Stimulated activated CD8-positive, alpha-beta memory T cell treated with anti-CD3 and anti-CD28 coated beads, Interleukin-15, amount 100 ng/mL, for 24 hours (primary cell): ENCODE measurements around the gene PCSK1.

Source experiments
- DNase-seq: peaks from one replicate; pipeline ENCODE4 v3.0.0-alpha.2; 2020; ENCODE audit warnings: low read depth

The PCSK1 gene

GRCh38 chr5:96433066-96433447 lies at the start of gene PCSK1:
Gene PCSK1 (minus strand): TSS chr5:96433248. CDS start chr5:96433042, 206 bp downstream.
- DNase-seq, result no peak

GRCh38 chr5:96481867-96482266 lies 48.8 kb upstream of the PCSK1 start:
- no peak for DNase-seq

- no peak for DNase-seq
Observed at GRCh38 chr5:96481009-96481786, 48.1 kb upstream of the PCSK1 start.

- DNase-seq, result no peak
Observed at GRCh38 chr5:96478983-96479382, 45.9 kb upstream of the PCSK1 start.

DNA sequence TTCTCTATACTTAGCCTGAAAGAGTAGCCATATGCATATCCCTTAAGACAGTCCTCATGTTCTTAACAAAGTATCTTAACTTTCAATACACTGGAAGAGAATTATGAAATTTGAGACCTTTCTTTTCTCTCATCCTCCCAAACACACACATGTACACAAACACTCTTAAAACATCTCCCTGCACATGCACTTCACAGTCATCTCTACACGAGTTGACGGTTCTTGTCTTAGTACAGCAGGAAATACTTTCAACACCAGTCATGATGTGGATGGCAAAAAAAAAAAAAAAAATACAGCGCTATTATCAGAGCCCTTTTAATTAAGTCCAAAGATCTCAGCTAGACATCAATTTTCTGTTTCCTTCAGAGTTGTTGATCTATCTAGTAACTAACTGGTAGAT lies 43.6 kb upstream of the PCSK1 start:
- DNase-seq, result no peak

DNA sequence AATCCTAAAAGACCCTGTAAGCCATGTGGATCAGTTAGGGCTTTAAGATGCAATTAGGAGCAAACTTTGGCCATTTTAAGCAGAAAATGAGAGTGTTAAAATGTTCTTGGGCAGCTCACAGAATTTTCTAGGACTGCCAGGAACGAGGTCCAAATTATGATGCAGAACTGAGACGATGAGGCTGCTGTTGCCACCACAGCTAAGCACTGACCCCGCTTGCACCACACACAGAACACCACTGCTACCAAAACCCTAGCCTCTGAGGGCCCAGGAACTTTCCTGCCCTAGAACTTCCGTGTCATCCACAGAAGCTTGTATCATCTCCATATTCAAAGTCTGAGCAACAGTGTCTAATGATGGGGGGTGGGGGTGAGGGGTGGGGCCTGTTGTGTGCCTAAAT lies 41.0 kb upstream of the PCSK1 start:
- DNase-seq, result no peak

DNA sequence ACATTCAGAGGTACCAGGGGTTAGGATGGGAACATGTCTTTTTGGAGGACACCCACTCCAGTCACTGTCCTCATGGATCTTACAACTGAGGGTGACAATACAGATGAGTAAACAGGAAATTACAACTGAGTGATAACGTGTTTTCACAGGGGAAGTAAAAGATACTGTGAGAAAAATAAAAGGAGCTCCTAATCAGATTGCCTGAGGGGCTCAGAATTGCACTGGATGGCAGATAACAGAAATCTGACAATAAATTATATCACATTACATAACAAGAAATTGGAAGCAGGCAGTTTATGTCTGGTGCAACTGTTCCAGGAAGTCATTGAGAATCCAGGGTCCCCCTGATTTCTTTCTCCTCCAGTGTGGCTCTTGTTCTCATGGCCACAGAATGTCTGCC lies 40.1 kb upstream of the PCSK1 start:
- DNase-seq, result no peak

DNA sequence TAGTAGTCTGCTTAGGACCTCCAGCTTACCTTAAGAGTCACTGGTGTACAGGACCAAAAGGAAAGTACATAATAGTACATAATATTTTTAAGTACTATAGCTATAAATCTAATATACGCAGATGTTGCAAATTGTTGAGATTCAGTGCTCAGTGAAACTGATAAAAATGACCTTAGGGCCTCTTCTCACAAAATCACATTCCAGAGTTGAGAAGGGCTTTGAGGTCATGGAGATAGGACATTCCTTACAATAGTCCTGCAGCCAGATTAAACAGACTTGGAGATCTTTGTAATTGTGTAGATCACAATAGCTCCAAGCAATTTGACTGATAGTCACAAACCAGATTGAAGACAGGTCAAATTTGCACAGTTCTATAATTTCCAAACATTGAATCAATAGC lies 37.7 kb upstream of the PCSK1 start:
- no peak for DNase-seq

GRCh38 chr5:96468956-96469355 lies 35.9 kb upstream of the PCSK1 start:
- DNase-seq, result no peak

DNA sequence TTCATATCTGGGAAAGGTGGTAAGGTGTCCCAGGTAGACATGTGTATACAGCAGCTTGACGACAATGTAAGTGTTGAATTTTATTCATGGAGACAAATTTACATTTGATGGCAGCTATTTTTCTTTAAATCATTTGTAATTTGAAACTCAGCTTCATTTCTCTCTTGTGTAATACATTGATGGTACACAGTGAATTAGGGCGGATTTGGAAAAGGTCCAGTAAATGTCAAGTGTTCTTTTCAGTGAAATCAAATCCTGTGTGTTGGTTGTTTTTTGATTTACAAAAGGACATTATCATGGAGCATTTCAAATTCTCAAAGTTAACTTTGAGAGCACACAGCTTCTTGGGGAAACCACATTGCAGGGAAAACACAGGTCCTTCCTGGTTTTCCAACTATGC lies 30.0 kb upstream of the PCSK1 start:
- DNase-seq, result no peak

- DNase-seq, result no peak
Observed at GRCh38 chr5:96459313-96460121, 26.5 kb upstream of the PCSK1 start.

GRCh38 chr5:96458176-96458575 lies 25.1 kb upstream of the PCSK1 start:
- no peak for DNase-seq

DNA sequence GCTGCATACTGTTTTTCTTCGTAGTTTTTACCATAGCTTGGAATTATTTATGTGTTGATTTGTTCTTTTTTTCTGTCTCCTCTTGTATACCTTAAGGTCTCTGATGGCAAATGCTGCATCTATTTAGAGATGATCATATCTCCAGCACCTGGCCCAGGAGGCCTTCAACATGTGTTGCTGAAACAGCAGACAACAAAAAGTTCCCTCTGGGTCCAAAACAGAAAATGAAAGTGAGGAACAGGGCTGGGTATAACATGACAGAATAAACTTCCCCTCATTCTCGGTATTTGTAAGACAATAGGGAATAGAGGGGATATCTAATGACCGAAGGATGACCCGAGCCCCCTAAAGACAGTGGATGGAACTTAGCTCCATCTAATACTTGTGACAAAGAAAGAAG lies 22.7 kb upstream of the PCSK1 start:
- no peak for DNase-seq

DNA sequence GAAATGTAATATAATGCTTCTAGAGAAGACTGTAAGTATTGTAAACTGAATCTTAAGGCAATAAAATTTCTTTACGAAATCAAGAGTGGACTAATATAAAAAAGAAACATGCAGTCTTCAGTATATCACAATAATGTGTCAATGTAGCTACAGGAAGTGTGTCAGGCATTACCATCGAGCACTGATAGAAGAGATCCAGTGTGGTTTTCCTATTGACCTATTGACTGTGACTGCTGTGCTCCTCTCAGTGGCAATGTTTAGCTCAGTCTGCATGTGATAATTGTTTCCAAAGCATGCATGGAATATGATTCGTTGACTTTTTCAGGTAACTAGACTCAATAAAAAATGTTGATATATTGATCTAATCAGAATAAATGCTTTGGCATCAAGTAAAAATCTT lies 20.3 kb upstream of the PCSK1 start:
- no peak for DNase-seq

- no peak for DNase-seq
Observed at GRCh38 chr5:96447949-96448348, 14.9 kb upstream of the PCSK1 start.

DNA sequence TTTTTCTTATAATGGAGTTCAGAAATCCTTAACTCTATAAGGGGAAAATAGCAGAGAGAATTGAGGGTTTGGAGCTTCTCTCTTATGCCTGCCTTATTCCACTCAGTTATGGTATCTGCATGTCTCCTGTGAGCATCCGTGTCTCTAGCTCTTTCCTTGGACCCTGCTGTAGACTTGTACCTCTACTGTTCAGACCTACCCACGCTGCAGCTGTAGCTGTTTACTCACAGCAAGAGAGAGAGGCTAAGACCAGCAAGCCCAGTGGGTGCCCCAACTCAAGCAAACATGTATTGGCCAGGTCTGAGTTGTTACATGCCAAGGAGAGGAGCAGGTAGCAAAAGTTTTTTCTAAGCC lies 7.1 kb upstream of the PCSK1 start:
- DNase-seq, result no peak

- DNase-seq, result no peak
Observed at GRCh38 chr5:96439477-96440184, 6.6 kb upstream of the PCSK1 start.

- no peak for DNase-seq
Observed at GRCh38 chr5:96434201-96434645, 1.2 kb upstream of the PCSK1 start.

GRCh38 chr5:96432216-96433065 lies 607 bp downstream of the PCSK1 start:
- no peak for DNase-seq

- no peak for DNase-seq
Observed at GRCh38 chr5:96431376-96432187, 1.5 kb downstream of the PCSK1 start.

GRCh38 chr5:96427824-96428223 lies 5.2 kb downstream of the PCSK1 start:
- DNase-seq, result no peak
